ENCODE data around the gene SLAMF6. TPM values are rescaled to one million over a fixed set of nuclear protein-coding genes. Genes with fewer than 3 reads are reported as not detected.
"Not testable (repeated sequence)": the region's sequence is repeated elsewhere in the genome, so short reads cannot be mapped to it uniquely, and the experiment has no call there.

The SLAMF6 gene
- total and polyA plus RNA-seq, 4 donors, result 0.73 to 2.4 (median 2.1) TPM

DNA sequence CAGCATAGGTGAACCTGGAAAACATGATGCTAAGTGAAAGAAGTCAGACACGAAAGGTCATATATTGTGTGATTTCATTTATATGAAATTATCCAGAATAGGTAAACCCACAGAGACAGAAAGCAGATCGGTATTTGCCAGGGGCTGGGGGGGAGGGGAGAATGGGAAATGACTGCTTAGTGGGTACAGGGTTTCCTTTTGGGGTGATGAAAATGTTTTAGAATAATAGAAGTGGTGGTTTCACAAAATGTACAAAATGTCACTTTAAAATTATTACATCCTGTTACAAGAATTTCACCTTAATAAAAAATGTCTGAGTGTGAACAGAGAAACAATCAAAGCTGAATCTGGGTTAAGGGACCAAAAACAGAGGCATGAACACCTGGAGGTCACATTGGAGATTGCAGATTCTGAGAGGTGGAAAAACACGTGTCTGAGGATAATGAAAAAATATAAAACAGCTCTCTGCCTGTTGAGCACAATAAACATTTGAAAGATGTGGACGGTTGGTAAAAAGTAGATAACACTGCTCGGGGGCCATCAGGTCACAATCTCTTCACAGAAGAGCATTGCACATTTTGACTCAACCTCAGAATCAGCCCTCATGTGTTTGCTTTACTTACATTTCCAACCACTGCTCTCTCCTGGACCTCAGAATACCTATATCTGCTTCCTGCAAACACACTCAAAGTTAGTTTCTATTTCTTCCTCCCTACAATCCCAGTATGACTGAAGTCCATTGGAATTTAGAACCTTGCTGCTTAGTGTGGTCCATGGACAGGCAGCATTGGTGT lies 3.2 kb downstream of the SLAMF6 start:
- ATAC-seq (ENCODE audit: insufficient read depth, low FRiP score), result peak; percentile 11
- no peaks in the 10 kb centered on the region for H3K27me3 ChIP-seq (ENCODE audit: control insufficient read depth in 3 of 3, insufficient read depth in 3 of 3, low read length in 2 of 3)
- DNase-seq, result no peak
- H3K9ac ChIP-seq (ENCODE audit: insufficient read depth in 1 of 2, low read length in 2 of 2), result no peak overlapping the region
- no peaks in the 10 kb centered on the region for H3K36me3 ChIP-seq (ENCODE audit: control insufficient read depth in 4 of 4, insufficient read depth in 4 of 4, low read length in 4 of 4)
- no peak for TF ChIP-seq CTCF (IDR thresholded peaks at IDR 0.05; ENCODE audit: control extremely low read depth, extremely low read depth)
- no peaks in the 10 kb centered on the region for H3K9me3 ChIP-seq (ENCODE audit: control insufficient read depth in 4 of 4, insufficient read depth in 3 of 4, low read length in 3 of 4)
- no peak overlapping the region for H3K4me3 ChIP-seq
- H3K27ac ChIP-seq (ENCODE audit: low read depth in 1 of 2, low read length in 1 of 2), result peak overlapping the region in 1 of 2 donors; percentile 40
- H3K4me1 ChIP-seq (ENCODE audit: control insufficient read depth in 5 of 5, insufficient read depth in 5 of 5, low read length in 5 of 5), result no peaks in the 10 kb centered on the region
- 23 to 28% methylated on average over 5 of the region's 5 CpGs for WGBS, 2 donors

DNA sequence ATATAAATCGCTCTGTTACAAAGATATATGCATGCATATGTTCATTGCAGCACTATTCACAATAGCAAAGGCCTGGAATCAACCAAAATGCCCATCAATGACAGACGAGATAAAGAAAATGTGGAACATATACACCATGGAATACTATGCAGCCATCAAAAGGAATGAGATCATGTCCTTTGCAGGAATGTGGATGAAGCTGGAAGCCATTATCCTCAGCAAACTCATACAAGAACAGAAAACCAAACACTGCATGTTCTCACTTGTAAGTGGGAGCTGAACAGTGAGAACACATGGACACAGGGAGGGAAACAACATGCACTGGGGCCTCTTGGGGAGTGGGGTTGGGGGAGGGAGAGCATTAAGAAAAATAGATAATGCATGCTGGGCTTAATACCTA lies 5.5 kb downstream of the SLAMF6 start:
- H3K27ac ChIP-seq (ENCODE audit: low read depth in 1 of 2, low read length in 1 of 2); H3K9me3 ChIP-seq (ENCODE audit: control insufficient read depth in 4 of 4, insufficient read depth in 3 of 4, low read length in 3 of 4); H3K9ac ChIP-seq (ENCODE audit: insufficient read depth in 1 of 2, low read length in 2 of 2); H3K27me3 ChIP-seq (ENCODE audit: control insufficient read depth in 3 of 3, insufficient read depth in 3 of 3, low read length in 2 of 3); H3K4me1 ChIP-seq (ENCODE audit: control insufficient read depth in 5 of 5, insufficient read depth in 5 of 5, low read length in 5 of 5); ATAC-seq (ENCODE audit: insufficient read depth, low FRiP score); H3K36me3 ChIP-seq (ENCODE audit: control insufficient read depth in 4 of 4, insufficient read depth in 4 of 4, low read length in 4 of 4); DNase-seq; H3K4me3 ChIP-seq: not testable (repeated sequence)
- 47 to 71% methylated on average over 2 of the region's 2 CpGs for WGBS, 2 donors

DNA sequence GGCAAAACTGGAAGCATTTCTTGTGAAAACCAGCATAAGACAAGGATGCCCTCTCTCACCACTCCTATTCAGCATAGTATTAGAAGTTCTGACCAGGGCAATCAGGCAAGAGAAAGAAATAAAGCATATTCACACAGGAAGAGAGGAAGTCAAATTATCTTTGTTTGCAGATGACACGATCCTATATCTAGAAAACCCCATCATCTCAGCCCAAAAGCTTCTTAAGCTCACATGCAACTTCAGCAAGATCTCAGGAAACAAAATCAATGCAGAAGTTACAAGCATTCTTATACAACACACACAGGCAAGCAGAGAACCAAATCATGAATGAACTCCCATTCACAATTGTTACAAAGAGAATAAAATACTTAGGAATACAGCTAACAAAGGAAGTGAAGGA lies 7.1 kb downstream of the SLAMF6 start:
- not testable (repeated sequence) for H3K9me3 ChIP-seq (ENCODE audit: control insufficient read depth in 4 of 4, insufficient read depth in 3 of 4, low read length in 3 of 4); H3K27me3 ChIP-seq (ENCODE audit: control insufficient read depth in 3 of 3, insufficient read depth in 3 of 3, low read length in 2 of 3); H3K4me3 ChIP-seq; ATAC-seq (ENCODE audit: insufficient read depth, low FRiP score); H3K9ac ChIP-seq (ENCODE audit: insufficient read depth in 1 of 2, low read length in 2 of 2); H3K4me1 ChIP-seq (ENCODE audit: control insufficient read depth in 5 of 5, insufficient read depth in 5 of 5, low read length in 5 of 5); H3K36me3 ChIP-seq (ENCODE audit: control insufficient read depth in 4 of 4, insufficient read depth in 4 of 4, low read length in 4 of 4); H3K27ac ChIP-seq (ENCODE audit: low read depth in 1 of 2, low read length in 1 of 2); DNase-seq
- WGBS, 2 donors, result 54 to 58% methylated on average over 1 of the region's 1 CpG

DNA sequence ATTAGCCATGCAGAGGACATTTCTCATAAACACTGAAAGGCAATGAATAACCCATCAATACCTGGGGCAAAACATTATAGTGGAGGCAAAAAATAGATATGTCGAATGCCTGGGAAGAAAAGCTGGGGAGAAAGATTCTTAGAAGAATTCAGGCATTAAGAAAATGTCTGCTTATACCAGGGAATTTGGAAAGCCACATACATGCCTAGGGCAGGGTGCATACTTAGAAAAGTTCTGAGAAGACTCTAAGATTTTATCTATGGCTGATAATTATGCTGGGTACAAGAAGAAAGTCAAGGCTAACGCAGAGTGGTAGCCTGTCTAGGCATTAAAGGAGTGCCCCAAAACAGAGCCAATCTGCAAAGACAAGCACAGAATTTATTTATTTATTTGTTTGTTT lies 18.4 kb downstream of the SLAMF6 start:
- no peak for TF ChIP-seq CTCF (IDR thresholded peaks at IDR 0.05; ENCODE audit: control extremely low read depth, extremely low read depth)
- 92 to 94% methylated on average over 2 of the region's 2 CpGs for WGBS, 2 donors
- Histone ChIP-seq H3K4me1 (ENCODE audit: control insufficient read depth in 5 of 5, insufficient read depth in 5 of 5, low read length in 5 of 5) (no peaks in the 10 kb centered on the region), H3K27me3 (ENCODE audit: control insufficient read depth in 3 of 3, insufficient read depth in 3 of 3, low read length in 2 of 3) (no peaks in the 10 kb centered on the region), H3K27ac (ENCODE audit: low read depth in 1 of 2, low read length in 1 of 2) (no peak overlapping the region), H3K4me3 (no peak overlapping the region), H3K9me3 (ENCODE audit: control insufficient read depth in 4 of 4, insufficient read depth in 3 of 4, low read length in 3 of 4) (peaks cover 0 to 7% (median 4%) of the 10 kb centered on the region in 4 donors), H3K36me3 (ENCODE audit: control insufficient read depth in 4 of 4, insufficient read depth in 4 of 4, low read length in 4 of 4) (no peaks in the 10 kb centered on the region), H3K9ac (ENCODE audit: insufficient read depth in 1 of 2, low read length in 2 of 2) (no peak overlapping the region)
- DNase-seq, result no peak
- ATAC-seq (ENCODE audit: insufficient read depth, low FRiP score), result no peak
